Fibroblast of skin of scalp (primary cell): ENCODE measurements around the gene PHTF1.

ENCODE experiments used
- DNase-seq: peaks from one replicate; pipeline ENCODE4 v3.0.0-alpha.2; 2013

PHTF1 gene

GRCh38 chr1:113663165-113663951, 95.9 kb downstream of the PHTF1 start:
- DNase-seq = no peak

- no peak for DNase-seq
These were observed 97.2 kb downstream of the PHTF1 start for GRCh38 chr1:113662101-113662500.

- peak; percentile 19 for DNase-seq
These were observed 99.2 kb downstream of the PHTF1 start for GRCh38 chr1:113660088-113660487.

- DNase-seq = no peak
These were observed 99.7 kb downstream of the PHTF1 start for GRCh38 chr1:113659556-113659955.

GRCh38 chr1:113659035-113659434, 100.3 kb downstream of the PHTF1 start:
- DNase-seq = no peak

GRCh38 chr1:113657556-113658063, 101.7 kb downstream of the PHTF1 start:
- DNase-seq = no peak

GRCh38 chr1:113657126-113657525, 102.2 kb downstream of the PHTF1 start:
- DNase-seq = no peak

GRCh38 chr1:113654883-113655282, 104.4 kb downstream of the PHTF1 start:
- no peak for DNase-seq

GRCh38 chr1:113653741-113654140, 105.5 kb downstream of the PHTF1 start:
- no peak for DNase-seq

- DNase-seq = no peak
These were observed 106.5 kb downstream of the PHTF1 start for GRCh38 chr1:113652771-113653170.

GRCh38 chr1:113648478-113648877, 110.8 kb downstream of the PHTF1 start:
- DNase-seq = no peak

- peak; percentile 11 for DNase-seq
These were observed 112.1 kb downstream of the PHTF1 start for GRCh38 chr1:113647164-113647563.
